Tibial nerve (tissue), 4 donors: ENCODE data around the gene EPB41.

Experiments used
- CTCF ChIP-seq, 5 experiments: fragments of 200-600 bp in 3 of 5; fragments of 450-650 bp in 2 of 5; sonication (generic) in 3 of 5; IDR thresholded peaks; one replicate each; pipeline ENCODE4 v1.5.1; 2016 to 2019; ENCODE audit warnings: antibody characterized with exemption in 5 of 5, mild to moderate bottlenecking in 3 of 5, moderate library complexity in 2 of 5
- EP300 ChIP-seq, 2 donors: sonication (generic); formaldehyde crosslinking; IDR thresholded peaks; one replicate each; pipeline ENCODE4 v1.6.1; 2017; ENCODE audit warnings: antibody characterized with exemption in 2 of 2, mild to moderate bottlenecking in 1 of 2
- POLR2A ChIP-seq, 2 donors: fragments of 450-650 bp; IDR thresholded peaks; one replicate each; pipeline ENCODE4 v1.6.1; 2017; ENCODE audit warnings: antibody characterized with exemption in 2 of 2, mild to moderate bottlenecking in 2 of 2, moderate library complexity in 2 of 2

GRCh38 chr1:29167904-29168303 is 253.5 kb downstream of the EPB41 start:
- no peak for TF ChIP-seq CTCF (IDR thresholded peaks at IDR 0.05)
- no peak for TF ChIP-seq POLR2A (IDR thresholded peaks at IDR 0.05)
- TF ChIP-seq EP300 (IDR thresholded peaks at IDR 0.05): no peak
